Measurements from ENCODE around the gene NIPA2.

- TF ChIP-seq TARDBP (IDR thresholded peaks at IDR 0.05) (no peak), ZNF384 (IDR thresholded peaks at IDR 0.05) (no peak), NFRKB (IDR thresholded peaks at IDR 0.05) (no peak), BHLHE40 (IDR thresholded peaks at IDR 0.05; ENCODE audit: borderline replicate concordance) (no peak), SP1 (IDR thresholded peaks at IDR 0.05) (no peak), FOXM1 (IDR thresholded peaks at IDR 0.05; ENCODE audit: borderline replicate concordance) (no peak), L3MBTL2 (conservative IDR thresholded peaks at IDR 0.05) (no peak), FOXA1 (IDR thresholded peaks at IDR 0.05) (no peak), CTBP1 (IDR thresholded peaks at IDR 0.05; ENCODE audit: borderline replicate concordance) (no peak), ELF4 (IDR thresholded peaks at IDR 0.05) (no peak), SUZ12 (IDR thresholded peaks at IDR 0.05) (no peak), PKNOX1 (IDR thresholded peaks at IDR 0.05) (no peak), LEF1 (IDR thresholded peaks at IDR 0.05; ENCODE audit: borderline replicate concordance) (no peak)
These were observed 35.4 kb downstream of the NIPA2 start for GRCh38 chr15:22873841-22874240.
